Measurements from ENCODE around the gene BABAM2.

BABAM2 gene

GRCh38 chr2:28163028-28163427 lies 272.5 kb downstream of the BABAM2 start:
- DNase-seq (ENCODE audit: low read depth): no peak

- DNase-seq (ENCODE audit: low read depth): no peak
Measured at GRCh38 chr2:28163627-28164279, 273.2 kb downstream of the BABAM2 start.

DNA sequence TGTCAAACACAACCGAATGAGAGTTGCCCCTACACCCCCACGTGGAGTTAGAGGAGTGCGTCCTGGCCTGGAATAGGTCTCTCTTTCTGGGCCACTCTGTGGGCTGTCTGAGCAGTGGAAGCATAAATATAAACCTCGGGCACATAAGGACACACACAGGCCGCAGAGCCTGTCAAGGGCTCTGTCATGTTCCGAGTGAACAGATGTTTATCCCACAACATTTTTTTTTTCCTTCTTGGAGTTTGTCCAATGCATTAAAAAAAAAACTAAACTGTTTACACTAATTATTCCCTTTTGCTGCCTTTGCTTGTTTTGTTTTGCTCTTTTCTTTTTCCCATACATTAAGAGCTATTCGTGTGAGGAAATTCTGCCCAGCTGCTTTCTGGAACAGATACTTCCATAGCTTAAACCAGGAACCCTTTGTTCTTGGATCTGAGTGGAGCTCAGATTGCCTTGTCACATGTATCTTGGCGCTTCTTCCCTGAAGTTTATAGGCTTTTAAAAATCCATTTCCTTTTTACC lies 273.8 kb downstream of the BABAM2 start:
- peak; percentile 23 for DNase-seq (ENCODE audit: low read depth)

DNA sequence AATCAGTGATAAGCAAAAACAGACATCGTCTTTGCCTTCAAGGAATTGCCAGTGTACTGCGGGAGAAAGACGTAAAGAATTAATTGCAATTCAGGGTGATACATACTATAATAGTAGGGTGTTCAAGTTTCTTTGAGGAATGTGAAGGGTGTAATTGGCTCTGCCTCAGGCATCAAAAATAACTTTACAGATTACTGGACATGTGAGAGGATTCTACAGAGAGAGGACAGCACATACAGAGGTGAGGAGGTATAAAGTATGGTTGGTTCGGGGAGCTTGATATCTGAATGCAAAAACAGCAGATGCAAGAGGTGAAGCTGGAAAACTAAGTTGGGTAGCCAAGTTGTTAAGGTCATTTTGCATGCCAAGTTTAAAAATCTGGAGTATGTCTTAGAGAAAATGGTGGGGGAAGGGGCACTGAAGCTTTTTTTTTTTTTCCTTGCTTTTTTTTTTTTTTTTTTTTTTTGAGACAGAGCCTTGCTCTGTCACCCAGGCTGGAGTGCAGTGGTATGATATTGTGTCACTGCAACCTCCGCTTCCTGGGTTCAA lies 274.6 kb downstream of the BABAM2 start:
- DNase-seq (ENCODE audit: low read depth): no peak

DNA sequence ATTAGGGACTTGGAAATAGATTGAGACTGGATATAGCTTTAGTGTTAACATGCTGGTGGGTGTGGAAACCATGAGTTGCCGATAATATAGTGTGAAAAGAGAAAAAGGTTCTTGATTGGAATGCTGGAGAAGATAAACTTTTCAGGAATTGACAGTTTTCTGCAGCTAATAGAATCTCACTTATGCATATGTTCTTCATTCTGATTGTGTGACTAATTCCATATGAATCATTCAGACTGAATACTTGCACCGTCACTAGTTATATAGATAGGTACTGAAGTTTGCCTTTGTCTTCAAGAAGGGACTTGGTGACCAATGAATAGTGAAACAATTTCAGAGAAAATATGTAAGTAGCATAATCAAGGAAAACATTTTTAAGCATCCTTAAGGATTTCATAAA lies 276.4 kb downstream of the BABAM2 start:
- no peak for DNase-seq (ENCODE audit: low read depth)

DNA sequence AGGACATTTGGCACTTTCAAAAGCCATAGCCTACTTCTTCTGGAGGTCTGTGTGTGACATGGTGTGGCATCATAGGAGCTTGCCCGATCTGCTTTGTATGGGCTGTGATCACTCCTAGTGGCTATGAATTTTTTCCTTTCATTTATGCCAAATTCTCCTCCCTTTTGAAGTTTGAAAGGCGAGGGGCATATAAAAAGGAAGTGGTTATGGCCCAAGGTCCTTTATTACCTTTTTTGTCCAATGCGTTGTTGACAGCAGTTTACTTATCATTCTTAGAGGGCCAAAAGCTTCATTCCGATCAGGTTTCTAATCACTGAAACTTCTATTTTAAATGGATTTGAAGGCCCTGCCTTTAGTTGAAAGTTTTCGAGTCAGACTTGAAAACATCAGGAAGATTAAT lies 277.8 kb downstream of the BABAM2 start:
- DNase-seq (ENCODE audit: low read depth): no peak

- DNase-seq (ENCODE audit: low read depth): no peak
Measured at GRCh38 chr2:28169492-28169891, 279.0 kb downstream of the BABAM2 start.

- DNase-seq (ENCODE audit: low read depth): no peak
Measured at GRCh38 chr2:28172114-28172898, 281.8 kb downstream of the BABAM2 start.

- DNase-seq (ENCODE audit: low read depth): no peak
Measured at GRCh38 chr2:28173377-28173776, 282.8 kb downstream of the BABAM2 start.

DNA sequence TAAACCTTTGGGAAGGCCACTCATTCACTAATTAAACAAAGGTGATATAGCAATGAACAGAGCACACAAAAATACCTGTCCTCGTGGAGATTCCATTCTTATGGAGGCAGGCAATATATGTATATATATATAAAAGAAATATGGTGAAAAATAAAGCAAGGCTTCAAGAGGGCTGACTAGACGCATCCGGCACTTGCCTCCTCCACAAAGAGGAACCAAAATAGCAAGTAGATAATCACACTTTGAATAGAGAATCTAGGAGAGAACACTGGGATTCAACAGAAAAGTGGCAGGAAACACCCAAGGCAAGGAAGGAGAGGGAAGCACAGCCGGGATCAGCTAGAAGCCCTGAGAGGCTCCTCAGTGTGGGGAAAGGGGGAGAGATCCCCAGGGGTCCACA lies 283.7 kb downstream of the BABAM2 start:
- no peak for DNase-seq (ENCODE audit: low read depth)

DNA sequence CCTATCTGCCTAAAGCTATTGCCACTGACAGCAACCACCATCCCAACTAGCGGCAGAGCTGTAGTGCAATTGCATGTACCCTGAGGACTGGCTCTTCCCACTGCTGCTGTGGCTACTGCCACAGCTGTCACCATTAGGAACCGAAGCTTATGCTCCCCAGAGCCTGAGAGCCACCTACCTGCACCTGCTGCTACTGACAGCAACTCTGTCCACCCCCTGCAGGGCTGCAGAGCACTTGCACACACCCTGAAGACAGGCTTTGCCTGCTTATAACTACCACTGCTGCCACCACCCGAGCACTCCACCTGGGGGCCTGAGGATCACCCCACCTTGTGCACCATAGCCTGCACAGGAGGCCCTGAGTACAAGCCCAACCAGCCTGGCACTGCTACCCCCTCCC lies 284.5 kb downstream of the BABAM2 start:
- no peak for DNase-seq (ENCODE audit: low read depth)

DNA sequence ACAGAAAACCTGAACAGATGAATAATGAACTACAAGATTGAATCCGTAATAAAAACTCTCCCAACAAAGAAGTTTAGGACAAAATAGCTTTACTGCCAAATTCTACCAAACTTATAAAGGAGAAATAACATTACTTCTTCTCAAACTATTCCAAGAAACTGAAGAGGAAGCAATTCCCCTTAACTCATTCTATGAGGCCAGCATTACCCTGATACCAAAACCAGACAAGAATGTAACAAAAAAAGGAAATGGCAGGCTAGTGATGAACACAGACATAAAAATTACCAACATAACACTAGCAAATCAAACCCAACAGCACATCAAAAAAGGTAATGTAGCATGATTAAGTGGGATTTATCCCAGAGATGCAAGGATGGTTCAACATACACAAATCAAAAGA lies 288.4 kb downstream of the BABAM2 start:
- no peak for DNase-seq (ENCODE audit: low read depth)

- DNase-seq (ENCODE audit: low read depth): no peak
Measured at GRCh38 chr2:28181801-28182200, 291.3 kb downstream of the BABAM2 start.

DNA sequence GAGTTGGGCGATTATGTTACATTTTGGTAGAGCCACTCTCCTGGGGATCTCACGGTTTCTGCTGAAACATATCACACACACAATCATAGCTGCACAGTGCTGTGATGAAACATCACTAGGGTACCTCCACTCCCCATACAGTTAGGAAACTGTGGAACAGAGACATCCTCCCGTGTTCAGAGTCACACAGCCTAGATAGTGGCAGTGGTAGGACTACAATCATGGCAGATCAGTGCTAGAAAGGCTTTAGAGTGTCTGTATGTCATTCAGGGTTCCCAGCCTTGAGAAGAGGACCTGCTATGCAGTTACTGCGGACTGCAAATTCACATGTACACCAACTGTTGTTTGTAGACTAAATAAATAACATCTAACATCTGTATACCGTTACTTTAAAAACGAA lies 291.8 kb downstream of the BABAM2 start:
- DNase-seq (ENCODE audit: low read depth): no peak

GRCh38 chr2:28185153-28185552 lies 294.6 kb downstream of the BABAM2 start:
- no peak for DNase-seq (ENCODE audit: low read depth)

DNA sequence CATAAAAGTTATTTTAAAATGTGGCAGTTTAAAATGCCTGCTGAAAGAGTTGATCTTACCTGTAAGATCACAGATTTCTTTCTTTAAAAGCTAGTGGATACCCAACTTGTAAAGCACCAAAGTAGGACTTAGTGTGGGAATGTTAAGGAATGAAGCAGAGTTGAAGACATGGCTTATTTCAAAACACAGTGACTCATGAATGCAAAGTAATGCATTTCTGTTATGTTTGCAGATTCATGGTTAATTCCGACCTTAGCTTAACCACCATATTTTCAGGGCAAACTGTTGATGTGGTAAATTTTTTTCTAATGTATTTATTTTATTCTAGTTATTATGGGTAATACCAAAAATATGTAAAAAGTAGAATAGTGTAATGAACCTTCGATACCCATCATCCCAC lies 295.4 kb downstream of the BABAM2 start:
- peak; percentile 25 for DNase-seq (ENCODE audit: low read depth)

DNA sequence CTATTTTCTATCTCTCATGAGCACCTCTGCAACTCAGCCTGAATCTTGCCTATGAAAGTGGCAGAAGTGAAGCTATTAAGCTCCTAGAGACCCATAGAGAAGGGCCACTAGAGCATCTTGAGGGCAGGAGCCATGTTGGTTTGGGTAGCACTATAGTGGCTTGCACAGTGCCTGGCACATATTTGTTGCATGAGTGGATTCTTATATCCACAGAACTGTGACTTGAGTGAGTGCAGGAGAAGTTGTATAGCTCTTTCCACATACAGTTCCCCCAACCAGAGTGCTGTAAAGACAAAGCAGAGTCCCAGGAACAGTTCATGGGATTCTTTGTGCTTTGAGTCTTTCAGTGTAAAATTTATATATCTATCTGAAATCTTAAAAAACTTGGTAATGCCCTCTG lies 296.7 kb downstream of the BABAM2 start:
- no peak for DNase-seq (ENCODE audit: low read depth)

GRCh38 chr2:28188436-28188835 lies 297.9 kb downstream of the BABAM2 start:
- DNase-seq (ENCODE audit: low read depth): no peak

GRCh38 chr2:28193630-28194403 lies 303.3 kb downstream of the BABAM2 start:
- no peak for DNase-seq (ENCODE audit: low read depth)

- no peak for DNase-seq (ENCODE audit: low read depth)
Measured at GRCh38 chr2:28199995-28200679, 309.6 kb downstream of the BABAM2 start.

GRCh38 chr2:28201671-28202180 lies 311.2 kb downstream of the BABAM2 start:
- no peak for DNase-seq (ENCODE audit: low read depth)

- DNase-seq (ENCODE audit: low read depth): no peak
Measured at GRCh38 chr2:28202719-28203118, 312.2 kb downstream of the BABAM2 start.
